Measurements from ENCODE around the gene GAGE10.

DNA sequence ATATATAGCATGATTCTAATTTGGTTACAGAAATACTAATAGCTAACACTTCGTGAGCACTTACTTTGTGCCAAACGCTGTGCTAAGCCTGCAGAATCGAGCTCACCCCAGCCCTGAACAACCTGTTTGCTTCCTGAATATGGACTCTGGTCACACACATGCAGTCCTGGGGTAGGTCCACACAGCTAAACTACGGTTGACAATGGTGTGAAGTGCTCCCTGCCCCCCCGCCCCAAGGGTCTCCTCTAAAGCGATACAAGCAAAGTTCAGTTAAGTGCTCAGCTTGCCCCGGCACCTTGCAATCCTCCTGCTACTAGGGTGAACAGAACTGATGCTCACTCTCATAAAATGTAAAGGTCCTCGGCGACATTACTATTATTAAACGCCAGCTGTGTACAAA lies 39.8 kb upstream of the GAGE10 start:
- TF ChIP-seq EP300 (IDR thresholded peaks at IDR 0.05; ENCODE audit: borderline replicate concordance) (no peak), TCF12 (IDR thresholded peaks at IDR 0.05; ENCODE audit: low read depth) (no peak), ZBTB7A (IDR thresholded peaks at IDR 0.05; ENCODE audit: low read depth) (no peak), CREB1 (IDR thresholded peaks at IDR 0.05; ENCODE audit: low read depth) (no peak)
